ENCODE data around the gene MRPL23. TPM values are rescaled to one million over a fixed set of nuclear protein-coding genes. Genes with fewer than 3 reads are reported as not detected.

The MRPL23 gene
- total RNA-seq, 1 experiment from 2014 or later, result 15.0 TPM

DNA sequence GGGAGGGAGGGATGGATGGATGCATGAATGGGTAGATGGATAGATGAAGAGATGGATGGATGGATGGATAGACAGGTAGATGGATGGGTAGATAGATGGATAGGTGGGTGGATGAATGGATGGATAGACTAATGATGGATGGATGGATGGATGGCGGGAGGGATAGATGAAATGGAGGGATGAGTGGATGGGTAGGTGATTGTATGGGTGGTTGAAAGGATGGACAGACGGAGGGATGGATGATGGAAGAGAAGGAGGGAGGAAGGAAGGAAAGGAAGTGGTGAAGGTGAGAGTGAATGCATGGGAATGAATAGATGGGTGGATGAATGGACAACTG lies 31.4 kb upstream of the MRPL23 start:
- Mint-ChIP-seq H3K9me3 (ENCODE audit: unreplicated experiment) (peaks cover 12% of the 10 kb centered on the region), H3K4me3 (ENCODE audit: unreplicated experiment) (no peak overlapping the region), H3K36me3 (ENCODE audit: insufficient read depth, unreplicated experiment) (peaks cover 13% of the 10 kb centered on the region), H3K4me1 (ENCODE audit: low read depth, unreplicated experiment) (no peaks in the 10 kb centered on the region), H3K27me3 (ENCODE audit: insufficient read depth, unreplicated experiment) (no peaks in the 10 kb centered on the region), H3K27ac (ENCODE audit: unreplicated experiment) (peak overlapping the region; percentile 2)
- Histone ChIP-seq H3K9me3 (0 out of 2 replicates have a peak, but pooled peaks cover 5% of the 10 kb centered on the region), H3K4me1 (no peaks in the 10 kb centered on the region), H3K4me3 (ENCODE audit: low read depth, low read length) (no peak overlapping the region), H3K27me3 (replicated peaks; ENCODE audit: control insufficient read depth, insufficient read depth, low read length) (no peaks in the 10 kb centered on the region), H3K36me3 (ENCODE audit: control insufficient read depth, insufficient read depth, low read length) (no peaks in the 10 kb centered on the region)
- ChIA-PET CTCF (no interaction called here), POLR2A (no interaction called here)
- BruUV-seq (replicated peaks), result no TSS peak
- DNase-seq, result no peak
- intact Hi-C loops (cut with micrococcal nuclease; ENCODE audit: unreplicated experiment), result loop anchor here (1.0 kb wide), 1 partner anchor 24 kb away; no protein-coding TSS in a partner anchor
- TF ChIP-seq, protein P1, sequence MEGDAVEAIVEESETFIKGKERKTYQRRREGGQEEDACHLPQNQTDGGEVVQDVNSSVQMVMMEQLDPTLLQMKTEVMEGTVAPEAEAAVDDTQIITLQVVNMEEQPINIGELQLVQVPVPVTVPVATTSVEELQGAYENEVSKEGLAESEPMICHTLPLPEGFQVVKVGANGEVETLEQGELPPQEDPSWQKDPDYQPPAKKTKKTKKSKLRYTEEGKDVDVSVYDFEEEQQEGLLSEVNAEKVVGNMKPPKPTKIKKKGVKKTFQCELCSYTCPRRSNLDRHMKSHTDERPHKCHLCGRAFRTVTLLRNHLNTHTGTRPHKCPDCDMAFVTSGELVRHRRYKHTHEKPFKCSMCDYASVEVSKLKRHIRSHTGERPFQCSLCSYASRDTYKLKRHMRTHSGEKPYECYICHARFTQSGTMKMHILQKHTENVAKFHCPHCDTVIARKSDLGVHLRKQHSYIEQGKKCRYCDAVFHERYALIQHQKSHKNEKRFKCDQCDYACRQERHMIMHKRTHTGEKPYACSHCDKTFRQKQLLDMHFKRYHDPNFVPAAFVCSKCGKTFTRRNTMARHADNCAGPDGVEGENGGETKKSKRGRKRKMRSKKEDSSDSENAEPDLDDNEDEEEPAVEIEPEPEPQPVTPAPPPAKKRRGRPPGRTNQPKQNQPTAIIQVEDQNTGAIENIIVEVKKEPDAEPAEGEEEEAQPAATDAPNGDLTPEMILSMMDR (IDR thresholded peaks at IDR 0.05; ENCODE audit: insufficient read depth in 1 of 2, low read depth in 1 of 2, low read length in 1 of 2, severe bottlenecking in 1 of 2, unreplicated experiment in 1 of 2), result no peak

DNA sequence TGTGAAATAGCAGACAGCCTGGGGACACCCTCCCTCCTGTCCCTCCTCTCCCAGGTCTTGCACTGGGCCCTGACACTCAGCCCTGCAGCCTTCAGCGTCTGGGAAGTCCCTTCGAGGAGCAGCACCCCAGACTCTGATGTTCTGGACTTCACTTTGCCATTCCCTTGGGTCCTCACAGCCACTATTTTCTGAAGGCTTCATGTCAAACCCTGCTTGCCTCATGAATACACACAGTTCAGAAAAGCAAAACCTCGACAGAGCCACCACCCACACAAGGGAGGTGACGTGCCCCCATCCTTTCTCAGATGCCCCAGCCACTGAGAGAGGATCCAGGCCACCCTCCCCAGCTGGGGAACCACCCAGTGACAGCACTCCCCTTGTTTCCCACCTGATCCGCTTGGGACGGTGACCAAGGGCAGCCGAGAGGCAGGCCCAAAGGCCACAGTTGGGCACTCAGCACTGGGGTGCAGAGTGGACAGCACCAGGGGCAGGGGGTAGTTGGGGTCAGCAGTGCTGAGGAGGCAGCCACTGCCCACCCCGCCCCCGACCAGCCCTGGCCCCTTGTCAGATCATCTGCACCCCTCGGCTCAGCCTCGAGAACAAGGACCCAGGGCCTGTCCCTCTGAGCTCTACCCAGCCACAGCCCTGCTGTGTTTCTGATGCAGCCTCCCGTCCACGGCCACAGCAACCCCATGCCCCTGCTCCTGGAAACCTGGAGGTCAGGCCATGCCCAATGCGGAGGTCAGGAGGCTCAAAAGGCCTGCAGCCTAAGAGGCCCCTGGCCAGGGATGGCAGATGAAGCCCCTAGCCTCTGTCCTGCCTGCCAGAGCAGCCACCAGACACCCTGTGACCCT lies 30.8 kb upstream of the MRPL23 start:
- DNase-seq, result no peak
- Histone ChIP-seq H3K27me3 (replicated peaks; ENCODE audit: control insufficient read depth, insufficient read depth, low read length) (no peaks in the 10 kb centered on the region), H3K36me3 (ENCODE audit: control insufficient read depth, insufficient read depth, low read length) (no peaks in the 10 kb centered on the region), H3K4me3 (ENCODE audit: low read depth, low read length) (no peak overlapping the region), H3K4me1 (no peaks in the 10 kb centered on the region), H3K9me3 (0 out of 2 replicates have a peak, but pooled peaks cover 5% of the 10 kb centered on the region)
- TF ChIP-seq, protein P1 (IDR thresholded peaks at IDR 0.05; ENCODE audit: insufficient read depth in 1 of 2, low read depth in 1 of 2, low read length in 1 of 2, severe bottlenecking in 1 of 2, unreplicated experiment in 1 of 2), result no peak
- intact Hi-C loops (cut with micrococcal nuclease; ENCODE audit: unreplicated experiment), result no loop called here
- ChIA-PET CTCF (interaction anchor here (0.9 kb wide), 1 partner anchor 82 kb away, joined by 4 read pairs; no protein-coding TSS in a partner anchor), POLR2A (no interaction called here)
- BruUV-seq (replicated peaks), result no TSS peak
- H3K4me1 Mint-ChIP-seq (ENCODE audit: low read depth, unreplicated experiment), result no peaks in the 10 kb centered on the region
- H3K27ac Mint-ChIP-seq (ENCODE audit: unreplicated experiment), result peak overlapping the region; percentile 2
- H3K36me3 Mint-ChIP-seq (ENCODE audit: insufficient read depth, unreplicated experiment), result peaks cover 13% of the 10 kb centered on the region
- H3K9me3 Mint-ChIP-seq (ENCODE audit: unreplicated experiment), result peaks cover 12% of the 10 kb centered on the region
- H3K4me3 Mint-ChIP-seq (ENCODE audit: unreplicated experiment), result no peak overlapping the region
- no peaks in the 10 kb centered on the region for H3K27me3 Mint-ChIP-seq (ENCODE audit: insufficient read depth, unreplicated experiment)

DNA sequence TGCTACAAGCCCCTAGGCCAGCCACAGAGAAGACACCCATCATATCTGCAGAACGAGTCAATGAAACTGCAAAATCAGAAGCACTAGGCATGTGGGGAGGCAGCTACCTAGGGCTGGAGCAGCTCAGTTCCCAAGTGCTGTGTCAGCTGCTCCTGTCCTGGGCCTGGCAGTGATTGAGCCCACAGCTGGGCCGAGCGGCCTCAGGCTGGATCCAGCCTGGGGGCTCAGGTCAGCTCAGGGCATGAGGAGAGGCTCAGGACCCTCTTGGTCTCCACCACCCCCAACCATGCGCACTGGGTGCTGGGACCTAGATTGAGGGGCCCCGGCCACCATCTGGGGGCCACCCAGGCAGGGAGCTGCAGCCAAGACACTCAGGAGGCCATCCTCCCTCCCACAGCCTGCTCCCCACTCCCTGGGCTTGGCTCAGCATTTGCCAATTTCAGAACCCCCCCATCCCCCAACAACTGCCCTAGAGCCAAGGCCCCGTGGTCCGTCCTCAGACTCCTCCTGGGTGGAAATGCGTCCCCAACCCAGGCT lies 30.1 kb upstream of the MRPL23 start:
- H3K9me3 ChIP-seq, result 0 out of 2 replicates have a peak, but pooled peaks cover 5% of the 10 kb centered on the region
- H3K4me1 ChIP-seq, result no peaks in the 10 kb centered on the region
- no peaks in the 10 kb centered on the region for H3K27me3 Mint-ChIP-seq (ENCODE audit: insufficient read depth, unreplicated experiment)
- peaks cover 12% of the 10 kb centered on the region for H3K9me3 Mint-ChIP-seq (ENCODE audit: unreplicated experiment)
- no TSS peak for BruUV-seq (replicated peaks)
- TF ChIP-seq, protein P1 (IDR thresholded peaks at IDR 0.05; ENCODE audit: insufficient read depth in 1 of 2, low read depth in 1 of 2, low read length in 1 of 2, severe bottlenecking in 1 of 2, unreplicated experiment in 1 of 2), result no peak
- no peak overlapping the region for H3K4me3 Mint-ChIP-seq (ENCODE audit: unreplicated experiment)
- intact Hi-C loops (cut with micrococcal nuclease; ENCODE audit: unreplicated experiment), result loop anchor here (1.0 kb wide), 1 partner anchor 92 kb away; no protein-coding TSS in a partner anchor
- H3K36me3 ChIP-seq (ENCODE audit: control insufficient read depth, insufficient read depth, low read length), result no peaks in the 10 kb centered on the region
- ChIA-PET CTCF (interaction anchor here (0.9 to 1.2 kb wide), 4 partner anchors 35 to 233 kb away, joined by 3 to 4 read pairs (median 4); no protein-coding TSS in a partner anchor), POLR2A (no interaction called here)
- H3K4me1 Mint-ChIP-seq (ENCODE audit: low read depth, unreplicated experiment), result no peaks in the 10 kb centered on the region
- no peak overlapping the region for H3K4me3 ChIP-seq (ENCODE audit: low read depth, low read length)
- no peaks in the 10 kb centered on the region for H3K27me3 ChIP-seq (replicated peaks; ENCODE audit: control insufficient read depth, insufficient read depth, low read length)
- peaks cover 13% of the 10 kb centered on the region for H3K36me3 Mint-ChIP-seq (ENCODE audit: insufficient read depth, unreplicated experiment)
- no peak for DNase-seq
- no peak overlapping the region for H3K27ac Mint-ChIP-seq (ENCODE audit: unreplicated experiment)
